ENCODE data around the gene ATP6V0C.

ATP6V0C gene

GRCh38 chr16:2499454-2499853 is 14.3 kb upstream of the ATP6V0C start:
- ChIA-PET CTCF (interaction anchor here (1.0 to 2.5 kb wide), 2 partner anchors 70 to 305 kb away, joined by 3 to 14 read pairs; partner anchors contain the start of gene CCNF), POLR2A (ENCODE audit: low non-redundant PET) (no interaction called here)
- 0 out of 2 replicates have a peak overlapping the region, but pooled peaks have one; percentile 63 for H3K27ac ChIP-seq
- no peak for DNase-seq (ENCODE audit: low spot score)
- no peak for TF ChIP-seq CTCF (conservative IDR thresholded peaks at IDR 0.05; ENCODE audit: low read depth)

GRCh38 chr16:2499890-2500429 is 13.8 kb upstream of the ATP6V0C start:
- TF ChIP-seq CTCF (conservative IDR thresholded peaks at IDR 0.05; ENCODE audit: low read depth): no peak
- no peak for DNase-seq (ENCODE audit: low spot score)
- ChIA-PET CTCF (interaction anchor here (0.6 to 2.5 kb wide), 6 partner anchors 16 to 190 kb away, joined by 3 to 14 read pairs (median 7); partner anchors contain the start of genes CCNF and TBC1D24), POLR2A (ENCODE audit: low non-redundant PET) (no interaction called here)
- no peak overlapping the region for H3K27ac ChIP-seq

- no peak for DNase-seq (ENCODE audit: low spot score)
- ChIA-PET POLR2A (ENCODE audit: low non-redundant PET) (no interaction called here), CTCF (interaction anchor here (0.6 to 2.5 kb wide), 17 partner anchors 12 to 306 kb away, joined by 3 to 14 read pairs (median 5); partner anchors contain the start of genes ATP6V0C, CCNF, NTN3 and TBC1D24)
- H3K27ac ChIP-seq: 0 out of 2 replicates have a peak overlapping the region, but pooled peaks have one; percentile 10
- no peak for TF ChIP-seq CTCF (conservative IDR thresholded peaks at IDR 0.05; ENCODE audit: low read depth)
These were observed 13.3 kb upstream of the ATP6V0C start for GRCh38 chr16:2500430-2500917.

GRCh38 chr16:2500918-2501750 is 12.6 kb upstream of the ATP6V0C start:
- ChIA-PET POLR2A (ENCODE audit: low non-redundant PET) (no interaction called here), CTCF (interaction anchor here (0.6 to 2.5 kb wide), 25 partner anchors 11 to 1616 kb away, joined by 3 to 14 read pairs (median 4); partner anchors contain the start of genes ATP6V0C, CASKIN1, CCNF and NTN3)
- H3K27ac ChIP-seq: peak overlapping the region; percentile 10; the same call in 1 of the 2 replicates
- peak; percentile 55 for DNase-seq (ENCODE audit: low spot score)
- peak; percentile 91 for TF ChIP-seq CTCF (conservative IDR thresholded peaks at IDR 0.05; ENCODE audit: low read depth)

GRCh38 chr16:2501946-2502895 is 11.5 kb upstream of the ATP6V0C start:
- POLR2A ChIA-PET (ENCODE audit: low non-redundant PET): no interaction called here
- H3K27ac ChIP-seq: peak overlapping the region; percentile 49
- TF ChIP-seq CTCF (conservative IDR thresholded peaks at IDR 0.05; ENCODE audit: low read depth): no peak

More at GRCh38 chr16:2501946-2502895, 11.5 kb upstream of the ATP6V0C start:
- CTCF ChIA-PET: interaction anchor here (0.6 to 2.5 kb wide), 13 partner anchors 8 to 1617 kb away, joined by 3 to 14 read pairs (median 5); partner anchors contain the start of genes ATP6V0C, CASKIN1, CCNF and TBC1D24
- DNase-seq (ENCODE audit: low spot score): no peak
